Endodermal cell (in vitro differentiated cells): ENCODE measurements around the gene GGPS1. TPM values are rescaled to one million over a fixed set of nuclear protein-coding genes. Genes with fewer than 3 reads are reported as not detected.
"Not testable (repeated sequence)": the region's sequence is repeated elsewhere in the genome, so short reads cannot be mapped to it uniquely, and the experiment has no call there.

ENCODE experiments used
- DNase-seq: peaks from one replicate; pipeline ENCODE4 v3.0.0-alpha.2; 2017
- H3K27ac ChIP-seq: 2 replicates; pipeline ENCODE4 v1.5.1; 2013; ENCODE audit warnings: mild to moderate bottlenecking, low read depth, low read length, moderate library complexity
- H3K27me3 ChIP-seq: 2 replicates; pipeline ENCODE4 v1.6.1; 2013; ENCODE audit warnings: mild to moderate bottlenecking, low read length, moderate library complexity; ENCODE audit not compliant: insufficient read depth, control insufficient read depth, poor library complexity, severe bottlenecking
- H3K36me3 ChIP-seq: 2 replicates; pipeline ENCODE4 v1.7.0; 2013; ENCODE audit warnings: mild to moderate bottlenecking, low read length, moderate library complexity; ENCODE audit not compliant: control insufficient read depth, insufficient read depth
- H3K4me1 ChIP-seq: one replicate; pipeline ENCODE4 v1.7.0; 2013; ENCODE audit warnings: low read length; ENCODE audit not compliant: control insufficient read depth, insufficient read depth
- H3K4me3 ChIP-seq: 2 replicates; pipeline ENCODE4 v1.5.1; 2013; ENCODE audit warnings: mild to moderate bottlenecking, low read length, moderate library complexity
- H3K9ac ChIP-seq: 2 replicates; pipeline ENCODE4 v1.6.1; 2013; ENCODE audit warnings: mild to moderate bottlenecking, low read length, moderate library complexity; ENCODE audit not compliant: poor library complexity, severe bottlenecking; ENCODE audit errors: extremely low read depth
- H3K9me3 ChIP-seq: 2 replicates; pipeline ENCODE4 v1.6.1; 2013; ENCODE audit warnings: mild to moderate bottlenecking, low read length, moderate library complexity; ENCODE audit not compliant: control insufficient read depth
- H3K27ac Mint-ChIP-seq: 2 replicates; pipeline ENCODE4 v1.8.0; 2020; ENCODE audit warnings: mixed read lengths
- H3K27me3 Mint-ChIP-seq: 2 replicates; pipeline ENCODE4 v1.8.0; 2021; ENCODE audit warnings: mild to moderate bottlenecking, mixed read lengths; ENCODE audit not compliant: insufficient read depth
- H3K36me3 Mint-ChIP-seq: 2 replicates; pipeline ENCODE4 v1.8.0; 2020; ENCODE audit warnings: low read depth, mixed read lengths
- H3K4me1 Mint-ChIP-seq: 2 replicates; pipeline ENCODE4 v1.8.0; 2020; ENCODE audit warnings: mixed read lengths
- H3K4me3 Mint-ChIP-seq: 2 replicates; pipeline ENCODE4 v1.8.0; 2020; ENCODE audit warnings: mild to moderate bottlenecking, moderate library complexity, mixed read lengths
- H3K9me3 Mint-ChIP-seq: 2 replicates; pipeline ENCODE4 v1.8.0; 2020; ENCODE audit warnings: mild to moderate bottlenecking, mixed read lengths
- WGBS, 2 experiments: methylation state at CpG; one replicate each; pipeline versions ENCODE4 v1.1.5 to v1.1.7; 2013; ENCODE audit warnings: missing lambda C conversion rate in 2 of 2, mixed read lengths in 1 of 2; ENCODE audit not compliant: insufficient coverage in 1 of 2, insufficient read length in 1 of 2; 5-methylcytosine and 5-hydroxymethylcytosine counted together
- total RNA-seq, 2 donors: library from RNA; stranded (reverse); fragmentation: NEBNext Ultra II Directional in 1 of 2; extraction: Animal tissue kit (Norgen Biotek cat#: 25700) in 1 of 2; gene quantifications; 2 replicates in 1 of 2; 3 replicates in 1 of 2; pipeline ENCODE4 v1.2.1, GENCODE V29; 2021
- TF ChIP-seq, protein P1 (sequence below): fragments of 200-600 bp; sonication (generic); conservative IDR thresholded peaks from 2 replicates; pipeline ENCODE4 v1.5.0; 2021; ENCODE audit warnings: antibody characterized with exemption, mild to moderate bottlenecking

The GGPS1 gene
- total RNA-seq, 2 donors from 2014 or later: 56.3 to 64.6 TPM

DNA sequence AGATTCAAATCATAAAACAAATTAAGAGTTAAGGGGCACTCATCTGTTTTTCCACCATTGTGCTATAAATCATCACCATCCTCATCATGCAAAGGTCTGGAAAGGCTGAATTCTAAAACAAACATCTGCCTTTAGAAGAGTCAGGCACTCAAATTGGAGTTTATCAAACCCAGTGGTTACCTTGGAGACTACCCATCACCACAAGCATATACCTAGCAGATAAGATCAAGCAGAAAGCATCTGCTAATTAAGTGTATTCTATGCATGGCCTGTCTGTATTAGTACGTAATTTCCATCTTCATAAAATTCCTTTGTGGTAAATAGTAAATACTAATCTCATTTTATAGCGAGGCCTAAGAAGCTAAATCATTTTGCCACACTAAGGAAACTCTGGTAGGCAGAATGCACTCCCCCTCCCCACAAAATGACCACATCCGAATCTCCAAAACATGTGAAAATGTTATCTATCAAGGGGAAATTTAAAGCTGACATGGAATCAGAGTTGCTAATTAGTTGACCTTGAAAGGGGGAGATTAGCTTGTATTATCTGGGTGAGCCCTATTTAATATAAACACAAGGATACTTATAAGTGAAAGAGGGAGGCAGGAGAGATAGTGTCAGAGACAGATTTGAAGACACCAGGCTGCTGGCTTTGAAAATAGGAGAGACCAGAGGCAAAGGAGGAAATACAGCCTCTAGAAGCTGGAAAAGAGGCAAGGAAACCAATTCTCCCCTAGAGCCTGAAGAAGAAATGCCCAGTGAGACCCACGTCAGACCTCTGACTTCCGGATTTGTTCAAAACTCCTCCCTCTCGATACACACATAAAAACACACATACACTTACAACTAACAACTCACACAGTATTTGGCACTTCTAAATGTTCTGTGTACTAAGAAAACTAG, 23.6 kb upstream of the GGPS1 start:
- Mint-ChIP-seq H3K4me1 (peaks cover 19% of the 10 kb centered on the region), H3K27me3 (no peaks in the 10 kb centered on the region), H3K36me3 (peaks cover 26% of the 10 kb centered on the region), H3K4me3 (no peak overlapping the region), H3K27ac (peak overlapping the region; percentile 79), H3K9me3 (peaks cover 16% of the 10 kb centered on the region)
- no peak overlapping the region for H3K27ac ChIP-seq
- peak overlapping the region; percentile 19 for H3K9ac ChIP-seq
- TF ChIP-seq, protein P1, sequence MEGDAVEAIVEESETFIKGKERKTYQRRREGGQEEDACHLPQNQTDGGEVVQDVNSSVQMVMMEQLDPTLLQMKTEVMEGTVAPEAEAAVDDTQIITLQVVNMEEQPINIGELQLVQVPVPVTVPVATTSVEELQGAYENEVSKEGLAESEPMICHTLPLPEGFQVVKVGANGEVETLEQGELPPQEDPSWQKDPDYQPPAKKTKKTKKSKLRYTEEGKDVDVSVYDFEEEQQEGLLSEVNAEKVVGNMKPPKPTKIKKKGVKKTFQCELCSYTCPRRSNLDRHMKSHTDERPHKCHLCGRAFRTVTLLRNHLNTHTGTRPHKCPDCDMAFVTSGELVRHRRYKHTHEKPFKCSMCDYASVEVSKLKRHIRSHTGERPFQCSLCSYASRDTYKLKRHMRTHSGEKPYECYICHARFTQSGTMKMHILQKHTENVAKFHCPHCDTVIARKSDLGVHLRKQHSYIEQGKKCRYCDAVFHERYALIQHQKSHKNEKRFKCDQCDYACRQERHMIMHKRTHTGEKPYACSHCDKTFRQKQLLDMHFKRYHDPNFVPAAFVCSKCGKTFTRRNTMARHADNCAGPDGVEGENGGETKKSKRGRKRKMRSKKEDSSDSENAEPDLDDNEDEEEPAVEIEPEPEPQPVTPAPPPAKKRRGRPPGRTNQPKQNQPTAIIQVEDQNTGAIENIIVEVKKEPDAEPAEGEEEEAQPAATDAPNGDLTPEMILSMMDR: no peak
- DNase-seq: no peak
- no peaks in the 10 kb centered on the region for H3K4me1 ChIP-seq
- peaks cover 23% of the 10 kb centered on the region for H3K36me3 ChIP-seq
- 75 to 83% methylated on average over 1 to 5 of the region's 6 CpGs for WGBS, 2 experiments
- peak overlapping the region; percentile 26 for H3K4me3 ChIP-seq
- peaks cover 13% of the 10 kb centered on the region for H3K9me3 ChIP-seq
- H3K27me3 ChIP-seq: no peaks in the 10 kb centered on the region

DNA sequence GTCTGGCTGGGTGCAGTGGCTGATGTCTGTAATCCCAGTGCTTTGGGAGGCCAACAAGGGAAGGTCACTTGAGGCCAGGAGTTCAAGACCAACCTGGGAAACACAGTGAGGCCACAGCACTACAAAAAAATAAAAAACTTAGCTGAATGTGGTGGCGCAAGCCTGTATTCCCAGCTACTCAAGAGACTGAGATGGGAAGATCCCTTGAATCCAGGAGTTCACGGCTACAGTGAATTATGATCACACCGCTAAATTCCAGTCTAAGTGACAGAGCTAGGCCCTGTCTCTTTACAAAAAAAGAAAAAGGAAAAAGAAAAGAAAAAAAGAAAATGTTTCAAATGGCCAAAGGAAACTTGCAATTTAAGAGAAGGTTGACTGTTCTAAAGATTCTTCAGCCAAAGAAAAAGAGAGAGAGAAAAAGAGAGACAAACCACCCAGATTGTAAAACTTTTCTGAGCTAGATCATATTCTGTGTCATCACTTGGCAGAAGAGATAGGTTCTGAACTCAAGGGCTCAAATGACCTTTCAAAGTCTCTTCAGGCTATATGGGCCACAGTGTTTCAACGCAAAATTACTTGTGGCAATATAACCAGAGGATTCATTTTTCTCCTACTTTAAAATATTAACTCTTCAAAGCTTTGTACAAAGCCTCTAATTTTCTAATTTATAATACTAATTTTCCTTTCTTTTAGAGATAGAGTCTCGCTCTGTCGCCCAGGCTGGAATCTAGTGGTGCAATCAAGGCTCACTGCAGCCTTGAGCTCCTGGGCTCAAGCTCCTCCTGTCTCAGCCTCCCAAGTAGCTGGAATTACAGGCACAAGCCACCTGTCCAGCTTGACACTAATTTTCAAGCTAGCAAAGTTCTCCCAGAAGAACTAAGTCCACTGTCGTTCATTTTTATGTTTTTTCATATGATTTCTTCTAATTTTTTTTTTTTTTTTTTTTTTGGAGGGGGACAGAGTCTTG, 20.9 kb upstream of the GGPS1 start:
- WGBS, 2 experiments: 96 to 98% methylated on average over 5 to 7 of the region's 7 CpGs
- no peaks in the 10 kb centered on the region for H3K27me3 ChIP-seq
- peaks cover 44% of the 10 kb centered on the region for H3K36me3 Mint-ChIP-seq

GRCh38 chr1:235309206-235309605, 19.2 kb upstream of the GGPS1 start:
- H3K27ac Mint-ChIP-seq, H3K4me1 ChIP-seq, DNase-seq, H3K27me3 ChIP-seq, H3K27me3 Mint-ChIP-seq, H3K27ac ChIP-seq, H3K9ac ChIP-seq, H3K4me3 ChIP-seq, H3K4me3 Mint-ChIP-seq: not testable (repeated sequence)
- H3K36me3 Mint-ChIP-seq: peaks cover 38% of the 10 kb centered on the region
- Histone ChIP-seq H3K9me3 (peaks cover 13% of the 10 kb centered on the region), H3K36me3 (peaks cover 40% of the 10 kb centered on the region)
- H3K4me1 Mint-ChIP-seq: peaks cover 28% of the 10 kb centered on the region
- H3K9me3 Mint-ChIP-seq: peaks cover 16% of the 10 kb centered on the region
- WGBS, 2 experiments: 95 to 100% methylated on average over 1 to 17 of the region's 32 CpGs

More for the DNA sequence above, 20.9 kb upstream of the GGPS1 start:
- Mint-ChIP-seq H3K27ac (peak overlapping the region; percentile 24), H3K4me1 (peaks cover 24% of the 10 kb centered on the region), H3K9me3 (peaks cover 16% of the 10 kb centered on the region), H3K4me3 (no peak overlapping the region), H3K27me3 (no peaks in the 10 kb centered on the region)
- Histone ChIP-seq H3K9me3 (peaks cover 13% of the 10 kb centered on the region), H3K9ac (no peak overlapping the region), H3K4me3 (no peak overlapping the region), H3K27ac (no peak overlapping the region), H3K4me1 (no peaks in the 10 kb centered on the region), H3K36me3 (peaks cover 43% of the 10 kb centered on the region)
- DNase-seq: no peak
- TF ChIP-seq, protein P1: no peak
